ENCODE data around the gene TSHZ2.

- TF ChIP-seq EZH2 (IDR thresholded peaks at IDR 0.05; ENCODE audit: borderline replicate concordance, low read length) (no peak), CTCF (IDR thresholded peaks at IDR 0.05; ENCODE audit: low read length) (no peak)
These were observed 439.7 kb downstream of the TSHZ2 start for GRCh38 chr20:53411891-53412290.

All from OCI-LY1 (cell line).